UCSD-AML1 (cell line): Measurements from ENCODE around the gene HOXA11.

Experiments used
- DNase-seq: peaks from one replicate; lab custom pipeline; 2025; ENCODE audit not compliant: unreplicated experiment; lab: John Stamatoyannopoulos, UW

Gene HOXA11

DNA sequence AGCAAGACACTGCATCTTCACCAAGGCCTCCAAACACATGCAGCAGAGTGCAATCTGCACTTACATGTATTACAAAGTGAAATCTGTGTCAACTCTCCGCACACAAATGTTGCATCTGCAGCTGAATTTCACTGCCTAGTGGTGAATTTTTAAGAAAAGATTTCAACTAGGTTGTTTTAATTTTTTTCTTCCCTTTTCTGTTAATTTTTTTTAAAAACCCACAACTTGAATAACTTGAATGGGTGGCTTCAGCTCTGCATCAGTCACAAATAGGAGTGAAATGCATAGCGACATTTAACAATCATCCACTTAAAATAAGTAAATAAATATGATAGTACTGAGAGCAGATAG is 8.9 kb upstream of the HOXA11 start:
- DNase-seq = no peak

DNA sequence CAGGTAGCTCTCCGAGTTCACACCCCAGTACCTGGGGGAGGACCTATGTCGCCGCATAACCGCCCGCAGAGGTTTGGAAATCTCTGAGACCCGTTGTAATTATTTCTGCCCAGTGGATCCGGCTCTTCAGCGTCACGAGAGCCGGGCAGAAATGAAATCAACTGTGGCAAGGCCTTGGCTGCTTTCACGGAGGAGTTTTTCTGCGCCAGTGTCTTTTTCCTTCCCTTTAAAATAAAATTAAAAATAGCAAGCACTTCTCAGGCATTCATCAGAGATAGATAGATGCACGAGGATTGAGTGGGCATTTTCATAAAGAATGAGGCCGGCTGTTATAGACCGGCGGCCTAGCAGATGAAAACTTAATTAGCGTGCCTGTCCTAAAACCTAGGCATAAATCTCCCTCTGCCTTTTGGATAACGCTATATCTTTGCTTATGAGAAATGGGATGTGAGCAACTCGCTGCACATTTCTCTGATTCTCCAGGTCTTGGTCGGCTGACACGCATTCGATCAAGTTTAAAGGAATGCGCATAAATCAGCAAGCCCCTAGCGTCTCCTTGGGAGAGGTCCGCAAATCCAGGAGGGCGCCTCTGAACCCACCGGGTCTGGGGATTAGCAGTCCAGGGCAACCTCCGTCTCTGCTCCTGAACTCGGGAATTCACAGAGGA is 8.4 kb upstream of the HOXA11 start:
- no peak for DNase-seq

DNA sequence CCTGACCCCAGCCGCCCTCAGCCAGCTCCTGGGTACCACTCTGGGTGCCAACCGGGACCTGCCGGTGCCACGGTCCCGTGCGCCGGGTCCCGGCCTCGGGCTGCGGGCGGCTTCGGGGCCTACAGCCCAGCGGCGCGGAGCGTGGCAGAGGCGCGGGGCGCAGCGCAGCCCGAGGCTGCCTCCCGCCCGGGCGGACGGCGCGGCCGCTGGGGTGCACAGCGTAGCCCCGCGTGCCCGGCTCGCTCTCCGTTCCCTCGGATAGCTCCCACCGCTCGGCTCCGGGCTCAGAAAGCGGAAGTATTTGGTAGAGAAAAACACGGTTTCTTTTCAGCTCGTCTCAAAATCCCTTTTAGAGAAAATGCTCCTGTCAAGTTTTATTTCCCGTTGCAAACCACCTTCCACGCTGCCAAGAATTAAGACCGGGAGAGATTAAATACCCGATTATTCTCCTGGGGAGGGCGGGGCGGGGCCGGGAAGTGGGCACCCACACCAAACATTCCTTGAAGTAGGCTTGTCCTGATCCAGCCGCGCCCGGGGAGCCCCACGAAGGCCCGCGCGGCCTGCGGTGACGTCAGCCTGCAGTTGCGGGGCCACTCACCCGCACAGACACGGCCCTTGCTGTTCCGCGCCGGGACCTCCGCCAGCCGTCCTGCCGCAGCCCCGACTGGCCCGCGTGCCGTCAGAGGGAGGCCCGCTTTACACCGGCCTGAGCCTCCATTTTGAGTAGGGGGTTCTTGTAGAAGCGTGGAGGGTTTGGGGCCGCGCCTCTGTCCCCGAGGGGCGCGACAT is 7.7 kb upstream of the HOXA11 start:
- peak; percentile 20 for DNase-seq

DNA sequence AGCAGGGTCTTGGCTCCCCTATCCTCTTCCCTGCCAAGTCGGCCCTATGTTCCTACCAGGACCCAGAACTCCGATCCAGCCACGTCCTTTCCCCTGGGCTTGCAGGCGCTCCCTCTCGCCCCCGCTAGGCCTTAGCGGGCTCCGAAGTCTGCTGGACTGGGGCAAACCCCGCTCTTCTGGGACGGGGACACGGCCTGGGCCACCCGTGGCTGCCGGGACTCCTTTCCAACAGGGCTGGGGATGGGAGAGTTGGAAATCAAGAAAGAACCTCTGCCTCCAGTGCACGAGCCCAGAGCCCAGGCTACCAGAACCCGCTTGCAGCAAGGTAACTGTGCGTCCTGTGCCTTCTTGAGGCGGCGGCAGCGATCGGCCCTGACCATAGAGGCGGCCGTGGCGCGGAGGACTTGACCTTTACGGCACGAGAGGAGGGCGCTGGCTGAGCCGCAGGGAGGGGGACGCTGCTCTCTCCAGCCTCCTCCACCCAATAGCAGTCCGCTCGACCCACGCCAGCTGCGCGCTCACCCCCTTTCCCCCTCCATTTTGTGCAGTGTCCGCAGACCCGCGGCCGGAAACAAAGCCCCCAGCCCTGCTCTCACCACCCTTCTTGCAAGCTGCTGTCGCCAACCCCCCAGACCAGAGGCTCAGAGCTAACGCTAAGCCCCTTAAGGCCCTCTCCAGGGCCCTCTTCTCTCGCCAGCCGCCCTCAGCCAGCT is 7.0 kb upstream of the HOXA11 start:
- no peak for DNase-seq

DNA sequence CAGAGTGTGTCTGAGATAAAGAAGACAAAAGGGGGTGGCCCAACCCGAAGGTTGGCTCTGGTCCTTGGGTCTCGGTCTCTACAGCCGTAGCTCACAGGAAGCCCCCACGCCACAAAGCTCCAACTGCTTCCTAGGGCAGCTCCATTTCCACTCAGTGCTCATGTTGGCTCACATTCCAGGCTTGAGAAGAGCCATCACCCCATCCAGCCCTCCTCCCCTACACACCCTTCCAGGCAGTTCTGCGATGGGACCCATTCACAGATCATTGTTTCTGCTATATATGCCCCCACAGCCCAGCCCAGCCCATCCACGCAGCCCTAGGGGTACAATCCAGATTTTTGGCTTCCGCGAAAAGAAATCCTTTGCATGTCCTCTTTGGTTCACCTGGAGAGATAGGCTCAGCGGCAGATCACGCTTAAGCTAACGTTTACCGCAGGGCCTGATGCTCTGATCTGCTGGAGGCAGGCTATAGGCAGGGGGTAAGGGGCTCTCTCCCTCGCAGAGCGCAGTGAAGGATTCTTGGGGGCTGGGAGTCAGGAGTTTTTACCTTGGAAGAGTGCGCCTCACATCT is 6.2 kb upstream of the HOXA11 start:
- no peak for DNase-seq

DNA sequence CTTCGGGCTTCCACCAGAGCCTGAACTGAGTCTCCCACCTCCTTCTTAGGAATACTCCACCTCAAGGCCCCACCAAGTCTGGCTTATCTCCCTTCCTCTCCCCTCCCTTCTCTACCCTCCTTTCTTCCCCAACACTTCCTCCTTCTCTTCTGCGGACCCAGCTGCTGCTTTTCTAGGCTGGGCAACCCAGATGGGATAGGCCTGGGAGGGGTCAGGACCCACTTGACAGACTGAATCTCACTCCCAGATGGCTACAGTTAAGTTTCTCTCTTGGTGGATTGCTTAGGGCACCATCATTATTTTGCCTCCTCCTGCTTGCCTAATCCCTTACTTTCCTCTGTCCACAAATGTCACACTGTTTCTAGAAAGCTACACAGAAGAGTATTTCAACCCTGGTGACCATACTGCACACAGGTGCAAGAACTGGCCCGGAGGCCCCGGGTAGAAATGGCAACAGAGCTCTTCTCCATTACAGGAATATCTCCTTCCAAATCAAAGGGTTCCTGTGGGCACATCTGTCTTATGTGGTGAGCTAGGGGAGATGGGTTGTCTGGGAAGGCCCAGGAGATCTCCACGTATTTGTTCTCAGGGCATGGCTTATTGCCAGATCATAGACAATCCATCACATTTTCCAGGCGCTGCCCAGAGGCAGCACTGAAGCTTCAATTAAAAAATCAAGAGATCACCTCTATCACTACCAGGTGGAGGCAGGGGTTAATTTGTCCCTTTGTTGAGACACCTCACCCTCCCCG is 5.1 kb upstream of the HOXA11 start:
- no peak for DNase-seq

DNA sequence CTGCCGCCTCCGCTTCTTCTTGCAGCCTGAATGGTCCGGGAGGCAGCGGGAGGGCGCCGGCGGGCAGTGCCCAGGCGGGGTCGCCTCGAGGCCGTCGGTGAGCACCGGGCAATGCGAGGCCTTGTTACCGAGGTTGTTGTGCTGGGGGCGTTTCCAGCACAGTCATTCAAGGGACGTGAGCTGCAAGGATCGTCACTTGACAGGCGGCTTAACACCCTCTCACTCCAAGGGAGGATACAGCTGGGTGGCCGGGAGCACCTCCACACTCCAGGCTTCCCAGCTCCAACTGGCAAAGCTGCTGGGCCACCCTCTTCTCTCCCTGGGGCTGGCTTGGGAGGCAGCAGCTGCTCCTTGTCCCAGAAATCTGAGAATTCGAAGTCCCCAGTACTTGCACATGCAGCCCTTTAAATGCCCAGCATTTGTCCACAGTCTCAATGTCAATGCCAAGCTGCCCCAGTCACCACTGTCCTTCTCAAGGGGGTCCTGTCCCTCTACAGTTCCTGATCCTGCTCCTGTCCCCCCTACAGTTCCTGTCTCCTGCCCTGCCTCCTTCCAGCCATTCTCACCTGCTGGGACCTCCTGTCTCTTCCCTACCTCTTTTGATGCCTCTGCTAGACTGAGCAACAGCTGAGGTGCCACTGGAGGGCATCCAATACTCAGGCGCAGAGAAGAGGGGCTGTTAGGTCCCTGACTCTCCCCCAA is 4.4 kb upstream of the HOXA11 start:
- no peak for DNase-seq

DNA sequence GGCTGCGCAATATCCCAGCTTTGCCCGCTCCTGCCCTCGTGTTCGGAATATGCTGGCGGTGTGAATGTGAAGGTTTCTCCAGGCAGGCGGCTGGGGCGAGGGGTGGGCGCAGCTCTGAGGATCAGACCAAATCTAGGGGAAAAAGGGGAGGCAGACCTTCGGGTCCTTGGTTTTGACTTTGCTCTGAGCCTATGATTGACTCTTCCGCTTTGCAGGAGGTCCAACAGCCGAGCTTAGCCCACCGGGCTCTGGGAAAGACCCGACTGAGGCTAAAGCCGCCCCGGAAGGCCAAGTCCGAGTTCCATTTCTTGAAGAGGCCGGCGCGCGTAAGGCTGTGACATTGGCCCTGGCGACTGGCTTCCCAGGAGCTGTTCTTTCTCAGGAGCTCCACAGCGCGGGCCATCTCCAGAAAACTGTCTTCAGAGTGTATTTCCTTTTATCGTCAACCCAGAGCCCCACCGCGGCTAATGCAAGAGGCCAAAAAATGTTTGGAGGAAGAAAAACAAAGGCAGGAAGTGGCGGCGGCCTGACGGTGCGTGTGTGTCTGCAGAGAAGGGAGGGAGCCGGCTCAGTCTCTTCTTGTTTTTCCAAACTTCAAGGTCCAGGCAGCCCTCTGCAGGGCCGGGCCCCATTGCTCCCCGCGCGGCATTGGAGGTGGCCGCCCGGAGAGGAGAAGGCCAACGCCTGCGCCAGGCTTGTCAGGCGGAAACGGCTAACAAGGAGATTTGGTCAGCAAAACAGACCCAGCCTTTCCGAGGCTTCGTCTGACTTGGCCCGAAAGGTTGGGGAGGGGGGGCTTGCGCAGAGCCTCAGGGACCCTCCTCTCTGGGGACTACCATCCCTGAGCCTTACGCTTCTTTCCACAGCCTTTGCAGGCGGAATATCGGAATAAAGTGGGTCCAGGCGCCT is 3.6 kb upstream of the HOXA11 start:
- DNase-seq = peak; percentile 54

DNA sequence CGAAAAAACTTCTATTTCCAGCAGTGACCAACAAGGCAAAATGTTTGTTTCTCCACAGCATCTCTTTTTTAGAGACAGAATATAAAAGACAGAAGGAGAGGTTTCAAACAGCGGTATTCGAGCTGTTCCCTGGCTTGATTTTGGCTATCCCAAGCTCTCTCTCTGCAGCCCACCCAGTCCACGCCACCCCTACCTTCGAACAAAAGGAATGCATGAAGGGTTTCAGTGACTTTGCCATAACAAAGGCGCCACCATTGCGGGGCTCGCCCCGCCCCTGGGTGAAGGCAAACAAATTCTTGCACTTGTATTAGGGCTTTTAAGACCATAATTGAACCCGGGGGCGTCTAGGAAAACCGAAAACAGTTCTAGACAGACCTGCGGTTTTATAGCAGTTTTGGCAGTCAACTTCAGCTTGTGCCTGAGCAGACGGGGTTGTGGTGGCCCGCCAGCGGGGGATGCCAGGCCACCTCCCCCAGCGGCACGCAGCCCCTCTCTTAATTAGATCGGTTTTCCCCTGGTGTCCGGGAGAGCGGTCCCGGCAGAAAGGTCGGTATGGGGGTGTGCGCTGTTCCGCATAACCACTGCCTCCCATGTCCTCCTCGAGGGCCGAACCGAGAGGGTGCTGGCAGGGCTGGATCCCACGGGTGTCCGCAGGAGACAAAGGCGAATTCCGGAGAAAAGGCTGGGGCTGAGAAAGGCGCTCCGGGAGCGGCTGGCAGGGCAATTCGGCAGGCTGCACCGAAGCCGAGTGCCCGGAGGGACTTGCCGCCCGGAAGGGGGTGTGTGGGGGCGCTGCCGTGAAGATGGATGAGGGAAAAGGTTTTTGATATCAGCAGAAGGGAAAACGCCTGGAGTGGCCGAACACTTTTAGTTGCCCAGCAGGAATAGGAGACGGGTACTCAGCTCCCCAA is 2.7 kb upstream of the HOXA11 start:
- peak; percentile 26 for DNase-seq

DNA sequence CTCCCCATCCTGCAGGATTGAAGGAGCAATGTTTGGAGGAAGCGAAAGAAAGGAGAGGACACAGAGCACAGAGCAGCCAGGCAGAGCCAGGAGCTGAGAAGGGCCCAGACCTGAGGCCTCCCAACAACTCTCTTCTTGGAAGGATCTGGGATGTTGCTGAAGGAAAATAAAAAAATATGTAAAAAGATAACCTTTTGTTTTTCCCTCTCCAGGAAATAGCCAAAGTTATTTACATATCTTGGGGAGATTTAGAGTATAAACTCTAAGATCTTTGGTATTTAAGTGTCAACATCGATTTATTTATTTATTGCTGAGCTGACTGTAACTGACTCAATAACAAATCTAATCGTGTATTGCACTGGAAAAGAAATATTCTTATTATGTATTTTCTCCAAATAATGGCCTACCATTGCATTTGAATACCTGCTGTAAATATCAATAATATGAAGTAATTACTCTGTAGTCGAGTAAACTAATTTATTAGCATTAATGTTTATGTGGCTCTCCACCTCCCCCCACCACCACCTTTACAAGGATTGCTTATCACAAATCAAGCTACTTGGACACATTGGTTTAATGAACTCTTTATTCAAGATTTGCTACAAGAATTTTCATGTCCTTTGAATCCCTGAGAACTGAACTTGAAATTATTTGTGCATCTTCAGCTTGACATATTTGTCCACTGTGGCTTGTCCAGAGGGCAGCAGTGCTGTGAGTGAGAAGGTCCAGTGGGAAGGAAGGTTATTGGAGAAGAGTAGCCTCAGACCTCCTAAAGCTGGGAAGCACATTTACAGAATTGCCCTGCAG is 1.8 kb upstream of the HOXA11 start:
- no peak for DNase-seq

DNA sequence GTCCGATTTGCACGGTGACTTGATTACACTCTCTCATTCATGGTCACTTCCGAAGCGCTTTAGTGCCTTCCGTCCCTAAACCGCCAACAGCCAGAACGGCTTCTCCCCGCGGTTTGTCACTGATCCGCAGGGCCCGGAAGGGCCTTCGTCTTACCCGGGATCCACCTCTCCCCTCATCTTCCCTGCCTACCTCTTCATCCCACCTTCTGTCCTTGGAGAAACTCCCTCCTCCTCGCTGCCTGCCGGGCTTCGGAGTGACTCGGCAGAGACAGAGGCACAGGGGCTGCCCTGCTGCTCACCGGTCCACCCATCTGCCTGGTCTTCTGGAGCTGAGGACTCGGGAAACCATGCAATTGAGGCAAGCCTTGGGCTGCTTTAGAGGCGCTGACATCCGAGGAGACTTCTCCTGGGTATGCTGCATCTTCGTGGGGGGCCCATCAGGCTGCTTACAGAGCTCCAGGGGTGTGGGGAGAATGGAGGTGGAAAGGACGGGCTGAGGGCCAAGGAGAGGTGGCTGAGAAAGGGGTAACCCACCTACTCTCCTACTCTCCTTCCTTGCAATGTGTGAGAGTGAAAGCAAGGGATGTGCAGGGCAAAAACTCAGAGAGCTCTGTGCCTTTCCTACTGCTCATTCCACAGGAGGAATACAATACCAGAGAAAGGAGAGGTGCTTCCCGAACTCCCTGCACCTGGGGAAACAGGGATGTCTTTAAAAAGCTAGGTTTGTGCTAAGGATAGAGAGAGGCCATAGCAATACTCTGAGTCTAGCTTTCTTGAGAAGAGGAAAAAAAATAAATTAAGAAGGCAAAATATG is 1.0 kb upstream of the HOXA11 start:
- peak; percentile 37 for DNase-seq

DNA sequence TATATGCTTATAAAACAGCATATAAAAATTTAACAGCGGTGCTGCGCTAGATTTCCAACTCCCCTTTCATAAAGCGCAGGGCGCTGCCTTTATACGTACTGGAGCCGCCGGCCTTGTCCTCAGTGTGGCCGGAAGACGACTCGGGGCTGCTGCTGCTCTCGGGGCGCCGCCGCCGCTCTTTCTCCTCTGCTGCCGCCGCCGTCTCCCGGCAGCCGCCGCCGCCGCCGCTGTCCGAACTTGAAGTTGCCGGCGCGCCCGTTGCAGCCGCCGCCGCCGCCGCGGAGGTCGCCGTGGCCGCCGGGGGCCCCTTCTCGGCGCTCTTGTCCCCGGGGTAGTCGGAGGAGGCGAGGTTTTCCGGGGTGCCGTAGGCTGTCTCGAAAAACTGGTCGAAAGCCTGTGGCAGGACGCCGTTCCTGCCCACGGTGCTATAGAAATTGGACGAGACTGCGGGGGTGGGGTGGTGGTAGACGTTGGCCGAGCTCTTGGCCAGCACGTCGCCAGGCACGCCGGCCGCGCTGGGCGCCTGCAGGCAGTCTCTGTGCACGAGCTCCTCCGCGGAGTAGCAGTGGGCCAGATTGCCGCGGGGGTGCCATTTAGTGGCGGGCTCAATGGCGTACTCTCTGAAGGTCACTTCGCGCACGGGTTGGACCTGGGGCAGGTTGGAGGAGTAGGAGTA is 557 bp downstream of the HOXA11 start:
- peak; percentile 24 for DNase-seq

DNA sequence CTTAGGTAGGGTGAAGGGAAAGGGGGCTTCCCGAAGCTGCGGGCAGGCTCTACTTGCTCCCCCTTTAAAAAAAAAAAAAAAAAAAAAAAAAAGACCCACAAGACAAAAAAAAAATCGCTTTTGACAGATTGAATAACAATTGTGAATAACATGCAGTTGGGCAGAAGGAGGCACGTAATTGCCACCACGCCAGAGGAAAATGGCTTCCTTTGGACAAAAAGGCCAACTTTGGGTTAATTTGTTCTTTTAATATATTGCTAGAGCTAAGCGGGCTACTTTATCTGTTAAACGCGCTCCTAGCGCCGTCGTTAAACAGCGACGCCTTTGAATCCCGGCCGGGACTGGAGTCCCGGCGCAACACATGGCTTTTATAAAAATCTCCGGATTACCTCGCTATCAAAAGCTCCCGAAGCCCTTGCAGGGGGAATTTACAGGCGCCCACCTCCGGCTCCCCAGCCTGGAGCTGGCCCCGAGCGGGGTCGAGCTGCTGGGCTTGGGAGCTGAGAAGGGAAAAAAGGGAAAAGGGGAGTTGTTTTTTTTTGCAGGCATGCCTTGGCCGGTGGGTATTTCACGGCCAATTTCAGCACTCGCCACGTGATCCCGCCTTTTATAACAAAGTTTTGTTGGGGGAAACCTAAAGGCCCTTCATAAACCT is 1.2 kb downstream of the HOXA11 start:
- DNase-seq = no peak

DNA sequence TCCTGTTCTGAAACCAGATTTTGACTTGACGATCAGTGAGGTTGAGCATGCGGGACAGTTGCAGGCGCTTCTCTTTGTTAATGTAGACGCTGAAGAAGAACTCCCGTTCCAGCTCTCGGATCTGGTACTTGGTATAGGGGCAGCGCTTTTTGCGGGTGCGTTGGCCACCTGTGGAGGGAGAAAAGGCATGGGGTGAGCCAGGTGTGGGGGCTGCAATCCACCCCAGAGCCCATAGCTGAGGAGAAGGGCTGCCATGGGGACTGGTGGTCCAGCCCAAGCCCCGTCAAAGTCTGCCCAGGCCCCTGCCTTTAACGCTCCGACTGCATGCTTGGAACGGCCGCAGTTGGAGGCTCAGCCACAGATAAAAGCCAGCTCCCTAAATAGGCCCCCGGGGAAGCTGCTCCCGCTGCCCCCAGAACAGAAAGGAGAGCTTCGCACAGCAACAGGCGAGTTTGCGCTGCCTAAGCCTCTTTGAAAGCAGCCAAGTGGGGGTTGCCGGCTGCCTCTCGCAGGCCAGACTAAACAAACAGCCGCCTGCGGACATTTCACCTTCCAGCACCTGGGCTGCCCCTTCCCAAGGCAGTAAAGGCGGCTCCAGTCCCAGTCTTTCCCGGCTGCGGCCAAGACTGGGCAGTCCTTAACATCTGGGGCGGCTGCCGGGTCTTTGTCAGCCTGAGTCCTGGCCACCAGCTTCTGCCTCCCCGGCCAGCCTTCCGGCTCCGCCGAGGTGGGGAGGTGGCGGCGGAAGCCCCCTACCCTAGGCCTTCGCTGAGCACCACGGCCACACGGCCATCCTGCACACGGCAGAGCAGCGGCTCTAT is 2.0 kb downstream of the HOXA11 start:
- peak; percentile 22 for DNase-seq

DNA sequence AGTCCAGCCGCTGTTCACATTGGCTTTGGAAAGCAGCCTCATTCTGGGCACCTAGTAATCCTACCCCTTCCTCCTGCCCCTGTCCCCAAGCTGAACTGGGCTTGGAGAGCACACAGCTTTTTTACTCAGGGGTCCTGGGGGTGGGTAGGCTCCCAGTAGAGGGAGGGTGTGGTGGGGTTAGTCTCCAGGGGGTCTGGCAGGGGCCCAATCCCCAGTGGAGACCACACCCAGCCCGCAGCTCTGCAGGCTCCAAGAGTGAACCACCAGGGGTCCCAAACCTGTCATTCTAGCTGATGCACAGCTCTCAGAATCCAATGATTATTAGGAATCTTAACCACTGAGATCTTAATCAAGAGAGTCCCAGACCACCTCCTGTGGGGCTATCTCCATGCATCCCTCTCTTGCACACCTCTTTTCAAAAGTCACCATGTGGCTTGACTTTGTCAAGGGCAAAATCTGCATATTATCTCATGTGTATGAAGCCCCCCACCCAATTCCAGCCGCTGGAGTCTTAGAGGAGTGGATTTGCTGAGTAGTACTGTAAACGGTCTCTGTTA is 2.7 kb downstream of the HOXA11 start:
- DNase-seq = no peak
